HCT116 (cell line): ENCODE data around the gene GSK3A. TPM values are rescaled to one million over a fixed set of nuclear protein-coding genes. Genes with fewer than 3 reads are reported as not detected.

Experiments
- ATAC-seq: fragments of 200-7000 bp; cut with Tn5 transposase; 2 replicates; pipeline ENCODE4 v1.9.1; 2020; ENCODE audit warnings: mild to moderate bottlenecking, moderate library complexity
- BruUV-seq: library from RNA; stranded (reverse); fragments of 400-500 nt; replicated peaks from 2 replicates; lab custom pipeline; 2021; lab: Mats Ljungman, UMichigan
- CTCF ChIA-PET: fragments of 300-600 bp; sonication (Branson Sonifier 250); formaldehyde crosslinking; loops from one replicate; lab custom pipeline; 2021; ENCODE audit warnings: antibody characterized with exemption; lab: Charles Lee
- POLR2A ChIA-PET: fragments of 300-600, 350-600 bp; sonication (Branson Sonifier 250); formaldehyde crosslinking; loops from one replicate; lab custom pipeline; 2021; ENCODE audit warnings: antibody characterized with exemption; lab: Charles Lee
- RAD21 ChIA-PET, 2 experiments: fragments of 300-600 bp; sonication (Branson Sonifier 250); formaldehyde crosslinking; loops; one replicate each; lab custom pipeline; 2023; ENCODE audit warnings: low total read pairs in 2 of 2; ENCODE audit not compliant: uncharacterized antibody in 2 of 2, unreplicated experiment in 2 of 2, low non-redundant PET in 1 of 2; lab: Charles Lee
- DNase-seq: peaks from one replicate; pipeline ENCODE4 v3.0.0-alpha.2; 2010; ENCODE audit warnings: low read depth, low spot score
- H2AFZ ChIP-seq: fragments of 200-600 bp; shearing (Covaris generic), sonication (generic); 2 replicates; pipeline ENCODE4 v1.6.1; 2017; ENCODE audit warnings: low read depth, mixed run types, mixed read lengths, antibody characterized with exemption, low read length; ENCODE audit not compliant: poor library complexity, severe bottlenecking
- H3K27ac ChIP-seq: 2 replicates; pipeline ENCODE4 v1.5.1; 2012; ENCODE audit warnings: low read depth, low read length
- H3K27me3 ChIP-seq: fragments of 200-600 bp; sonication (generic); 2 replicates; pipeline ENCODE4 v1.6.1; 2016; ENCODE audit warnings: mixed run types, low read length, mixed read lengths; ENCODE audit not compliant: insufficient read depth
- H3K36me3 ChIP-seq, 2 experiments: fragments of 200-500 bp in 1 of 2; fragments of 200-600 bp in 1 of 2; sonication (Bioruptor generic) in 1 of 2; sonication (generic) in 1 of 2; 2 replicates each; pipeline versions ENCODE4 v1.5.1 to v1.6.1; 2014 to 2016; ENCODE audit warnings: low read length in 2 of 2, inconsistent platforms in 1 of 2, mixed read lengths in 1 of 2, mixed run types in 1 of 2; ENCODE audit not compliant: insufficient read depth in 2 of 2, control insufficient read depth in 1 of 2
- H3K4me1 ChIP-seq, 2 experiments: fragments of 200-600 bp in 1 of 2; sonication (generic) in 1 of 2; 2 replicates each; pipeline versions ENCODE4 v1.5.1 to v1.6.1; 2012 to 2017; ENCODE audit warnings: low read length in 2 of 2, inconsistent platforms in 1 of 2, mild to moderate bottlenecking in 1 of 2, mixed read lengths in 1 of 2, mixed run types in 1 of 2, moderate library complexity in 1 of 2; ENCODE audit not compliant: insufficient read depth in 2 of 2, control insufficient read depth in 1 of 2
- H3K4me2 ChIP-seq: fragments of 200-600 bp; sonication (generic); 2 replicates; pipeline ENCODE4 v1.6.1; 2017; ENCODE audit warnings: mixed run types, low read length, mixed read lengths
- H3K4me3 ChIP-seq, 2 experiments: fragments of 200-600 bp in 1 of 2; sonication (generic) in 1 of 2; replicated peaks in 1 of 2; 2 replicates each; pipeline ENCODE4 v1.5.1; 2011 to 2016; ENCODE audit warnings: low read length in 2 of 2, control low read depth in 1 of 2, low read depth in 1 of 2, mild to moderate bottlenecking in 1 of 2, mixed read lengths in 1 of 2, mixed run types in 1 of 2
- H3K79me2 ChIP-seq: fragments of 200-600 bp; sonication (generic); 2 replicates; pipeline ENCODE4 v1.6.1; 2017; ENCODE audit warnings: mild to moderate bottlenecking, mixed run types, low read length, moderate library complexity, mixed read lengths; ENCODE audit not compliant: insufficient read depth
- H3K9ac ChIP-seq: fragments of 200-600 bp; sonication (generic); 2 replicates; pipeline ENCODE4 v1.6.1; 2016; ENCODE audit warnings: low read length, mixed read lengths
- H3K9me2 ChIP-seq: fragments of 200-600 bp; sonication (generic), shearing (Covaris generic); 2 replicates; pipeline ENCODE4 v1.6.1; 2017; ENCODE audit warnings: mixed run types, mild to moderate bottlenecking, moderate library complexity; ENCODE audit not compliant: insufficient read depth
- H3K9me3 ChIP-seq, 2 experiments: fragments of 200-500 bp in 1 of 2; fragments of 200-600 bp in 1 of 2; sonication (Bioruptor generic) in 1 of 2; sonication (generic) in 1 of 2; 2 replicates each; pipeline ENCODE4 v1.6.1; 2014 to 2017; ENCODE audit warnings: low read length in 2 of 2, mixed read lengths in 2 of 2, inconsistent platforms in 1 of 2, low read depth in 1 of 2, mild to moderate bottlenecking in 1 of 2, mixed run types in 1 of 2, moderate library complexity in 1 of 2; ENCODE audit not compliant: control insufficient read depth in 1 of 2, insufficient read depth in 1 of 2
- H4K20me1 ChIP-seq: fragments of 200-600 bp; sonication (generic), shearing (Covaris generic); 2 replicates; pipeline ENCODE4 v1.6.1; 2017; ENCODE audit warnings: mixed run types, mild to moderate bottlenecking, moderate library complexity; ENCODE audit not compliant: insufficient read depth
- ATF3 ChIP-seq: IDR thresholded peaks from 2 replicates; pipeline ENCODE4 v1.6.1; 2012
- CBX3 ChIP-seq: IDR thresholded peaks from 2 replicates; pipeline ENCODE4 v1.6.1; 2012; ENCODE audit warnings: low read depth
- CEBPB ChIP-seq: IDR thresholded peaks from 2 replicates; pipeline ENCODE4 v1.6.1; 2012; ENCODE audit warnings: low read depth
- EGR1 ChIP-seq: IDR thresholded peaks from 2 replicates; pipeline ENCODE4 v1.6.1; 2012; ENCODE audit warnings: low read depth
- ELF1 ChIP-seq: IDR thresholded peaks from 2 replicates; pipeline ENCODE4 v1.6.1; 2012; ENCODE audit warnings: low read depth, borderline replicate concordance
- EZH2 ChIP-seq: fragments of 200-600 bp; sonication (generic); IDR thresholded peaks from 2 replicates; pipeline ENCODE4 v1.6.1; 2017; ENCODE audit warnings: antibody characterized with exemption, mixed run types
- EZH2phosphoT487 ChIP-seq: fragments of 200-600 bp; IDR thresholded peaks from 2 replicates; pipeline ENCODE4 v1.6.1; 2018; ENCODE audit warnings: antibody characterized with exemption, borderline replicate concordance
- FOSL1 ChIP-seq: IDR thresholded peaks from 2 replicates; pipeline ENCODE4 v1.6.1; 2012; ENCODE audit warnings: low read depth
- JUND ChIP-seq: IDR thresholded peaks from 2 replicates; pipeline ENCODE4 v1.6.1; 2012
- POLR2A ChIP-seq: IDR thresholded peaks from 2 replicates; pipeline ENCODE4 v1.7.0; 2011; ENCODE audit warnings: borderline replicate concordance; ENCODE audit not compliant: insufficient read depth, insufficient read length; ENCODE audit errors: extremely low read depth
- RAD21 ChIP-seq: IDR thresholded peaks from 2 replicates; pipeline ENCODE4 v1.6.1; 2012; ENCODE audit warnings: low read depth, mild to moderate bottlenecking
- SIN3A ChIP-seq: IDR thresholded peaks from 2 replicates; pipeline ENCODE4 v1.6.1; 2012; ENCODE audit warnings: low read depth
- SP1 ChIP-seq: IDR thresholded peaks from 2 replicates; pipeline ENCODE4 v1.6.1; 2012; ENCODE audit warnings: low read depth
- SRF ChIP-seq: IDR thresholded peaks from 2 replicates; pipeline ENCODE4 v1.6.1; 2012; ENCODE audit warnings: low read depth
- TCF7L2 ChIP-seq: IDR thresholded peaks from 2 replicates; pipeline ENCODE4 v1.7.0; 2011; ENCODE audit warnings: borderline replicate concordance, inconsistent platforms; ENCODE audit not compliant: insufficient read depth, insufficient read length; ENCODE audit errors: extremely low read depth
- ZBTB33 ChIP-seq: IDR thresholded peaks from 2 replicates; pipeline ENCODE4 v1.6.1; 2011; ENCODE audit warnings: mild to moderate bottlenecking, low read length, moderate library complexity; ENCODE audit not compliant: insufficient replicate concordance; ENCODE audit errors: extremely low read depth
- ZNF274 ChIP-seq: fragments of 200-500 bp; sonication (Bioruptor generic); IDR thresholded peaks from 2 replicates; pipeline ENCODE4 v1.6.1; 2014; ENCODE audit warnings: mild to moderate bottlenecking, low read depth, low read length, inconsistent platforms
- intact Hi-C: fragments of 100-400 bp; cut with micrococcal nuclease; formaldehyde crosslinking; loops from 2 replicates; pipeline ENCODE4 v1.10.0; 2022
- total RNA-seq: library from RNA; stranded (reverse); gene quantifications from one replicate; pipeline ENCODE4 v1.2.1, GENCODE V29; 2021; ENCODE audit not compliant: unreplicated experiment
- TF ChIP-seq, protein P1 (sequence below): IDR thresholded peaks from 2 replicates; pipeline ENCODE4 v1.6.1; 2012; ENCODE audit warnings: low read depth

Gene GSK3A
- total RNA-seq, 1 experiment from 2014 or later: 57.2 TPM

DNA sequence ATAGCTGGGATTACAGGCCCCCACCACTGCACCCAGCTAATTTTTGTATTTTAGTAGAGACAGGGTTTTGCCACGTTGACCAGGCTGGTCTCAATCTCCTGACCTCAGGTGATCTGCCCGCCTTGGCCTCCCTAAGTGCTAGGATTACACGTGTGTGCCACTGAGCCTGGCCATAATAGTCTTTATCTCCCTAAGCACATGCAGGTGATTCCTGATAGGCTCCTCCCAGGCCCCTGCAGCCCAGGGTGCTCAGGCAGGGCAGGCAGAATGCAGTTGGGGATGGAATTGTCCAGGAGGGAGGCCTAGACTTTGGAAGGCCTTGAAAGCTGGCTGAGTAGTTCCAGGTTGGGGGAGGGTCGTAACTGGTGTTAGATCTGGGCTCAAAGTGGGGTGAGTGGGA, 13.8 kb downstream of the GSK3A start:
- H4K20me1 ChIP-seq: no peaks in the 10 kb centered on the region
- H3K79me2 ChIP-seq: peaks cover 70% of the 10 kb centered on the region; the same call in 1 of the 2 replicates
- no peaks in the 10 kb centered on the region for H3K4me1 ChIP-seq
- no TSS peak for BruUV-seq
- POLR2A ChIA-PET: interaction anchor here (0.8 kb wide), 1 partner anchor 21 kb away, joined by 3 read pairs; no protein-coding TSS in a partner anchor
- no peaks in the 10 kb centered on the region for H3K27me3 ChIP-seq
- H3K9me3 ChIP-seq: no peaks in the 10 kb centered on the region
- H3K4me3 ChIP-seq: no peak overlapping the region
- CTCF ChIA-PET: no interaction called here
- H3K9ac ChIP-seq: no peak overlapping the region
- no peak overlapping the region for H2AFZ ChIP-seq
- ATAC-seq (no peak), DNase-seq (no peak)
- no peak overlapping the region for H3K4me2 ChIP-seq
- H3K36me3 ChIP-seq: peaks cover 29 to 51% of the 10 kb centered on the region in 2 experiments
- H3K27ac ChIP-seq: no peak overlapping the region
- TF ChIP-seq ELF1: no peak
- no peaks in the 10 kb centered on the region for H3K9me2 ChIP-seq
- RAD21 ChIA-PET: no interaction called here
- intact Hi-C loops: no loop called here

DNA sequence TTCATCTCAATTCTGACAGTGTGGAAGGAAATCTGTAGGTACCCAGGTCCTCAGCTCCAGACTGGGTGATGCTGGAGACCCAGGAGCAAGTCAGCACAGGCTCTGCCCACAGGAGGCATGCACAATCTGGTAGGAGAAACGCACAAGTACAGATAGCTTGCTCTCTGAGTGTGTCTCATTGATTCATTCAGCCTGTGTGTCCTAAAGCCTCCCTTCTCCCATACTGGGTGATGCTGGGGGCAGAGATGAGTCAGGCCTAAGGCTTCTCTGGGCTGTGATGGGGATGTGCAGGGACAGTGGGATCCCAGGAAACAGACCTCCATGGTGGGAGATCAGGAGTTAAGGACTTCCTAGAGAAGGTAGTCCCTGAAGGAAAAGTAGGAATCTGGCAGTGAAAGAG, 15.5 kb downstream of the GSK3A start:
- intact Hi-C loops: no loop called here
- no peaks in the 10 kb centered on the region for H3K27me3 ChIP-seq
- H3K4me2 ChIP-seq: no peak overlapping the region
- no peak overlapping the region for H3K27ac ChIP-seq
- no peak overlapping the region for H3K9ac ChIP-seq
- no peaks in the 10 kb centered on the region for H3K4me1 ChIP-seq
- CTCF ChIA-PET: no interaction called here
- H3K79me2 ChIP-seq: peaks cover 77% of the 10 kb centered on the region
- POLR2A ChIA-PET: no interaction called here
- H2AFZ ChIP-seq: no peak overlapping the region
- no peaks in the 10 kb centered on the region for H3K9me2 ChIP-seq
- no peaks in the 10 kb centered on the region for H3K9me3 ChIP-seq
- BruUV-seq: no TSS peak
- peaks cover 15 to 43% of the 10 kb centered on the region in 2 experiments for H3K36me3 ChIP-seq
- no peak overlapping the region for H3K4me3 ChIP-seq
- ATAC-seq (no peak), DNase-seq (no peak)
- no peaks in the 10 kb centered on the region for H4K20me1 ChIP-seq
- RAD21 ChIA-PET: no interaction called here
- TF ChIP-seq TCF7L2: no peak
- no peak for TF ChIP-seq POLR2A
- TF ChIP-seq, protein P1, sequence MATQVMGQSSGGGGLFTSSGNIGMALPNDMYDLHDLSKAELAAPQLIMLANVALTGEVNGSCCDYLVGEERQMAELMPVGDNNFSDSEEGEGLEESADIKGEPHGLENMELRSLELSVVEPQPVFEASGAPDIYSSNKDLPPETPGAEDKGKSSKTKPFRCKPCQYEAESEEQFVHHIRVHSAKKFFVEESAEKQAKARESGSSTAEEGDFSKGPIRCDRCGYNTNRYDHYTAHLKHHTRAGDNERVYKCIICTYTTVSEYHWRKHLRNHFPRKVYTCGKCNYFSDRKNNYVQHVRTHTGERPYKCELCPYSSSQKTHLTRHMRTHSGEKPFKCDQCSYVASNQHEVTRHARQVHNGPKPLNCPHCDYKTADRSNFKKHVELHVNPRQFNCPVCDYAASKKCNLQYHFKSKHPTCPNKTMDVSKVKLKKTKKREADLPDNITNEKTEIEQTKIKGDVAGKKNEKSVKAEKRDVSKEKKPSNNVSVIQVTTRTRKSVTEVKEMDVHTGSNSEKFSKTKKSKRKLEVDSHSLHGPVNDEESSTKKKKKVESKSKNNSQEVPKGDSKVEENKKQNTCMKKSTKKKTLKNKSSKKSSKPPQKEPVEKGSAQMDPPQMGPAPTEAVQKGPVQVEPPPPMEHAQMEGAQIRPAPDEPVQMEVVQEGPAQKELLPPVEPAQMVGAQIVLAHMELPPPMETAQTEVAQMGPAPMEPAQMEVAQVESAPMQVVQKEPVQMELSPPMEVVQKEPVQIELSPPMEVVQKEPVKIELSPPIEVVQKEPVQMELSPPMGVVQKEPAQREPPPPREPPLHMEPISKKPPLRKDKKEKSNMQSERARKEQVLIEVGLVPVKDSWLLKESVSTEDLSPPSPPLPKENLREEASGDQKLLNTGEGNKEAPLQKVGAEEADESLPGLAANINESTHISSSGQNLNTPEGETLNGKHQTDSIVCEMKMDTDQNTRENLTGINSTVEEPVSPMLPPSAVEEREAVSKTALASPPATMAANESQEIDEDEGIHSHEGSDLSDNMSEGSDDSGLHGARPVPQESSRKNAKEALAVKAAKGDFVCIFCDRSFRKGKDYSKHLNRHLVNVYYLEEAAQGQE: no peak
- no peak for TF ChIP-seq ZNF274
- TF ChIP-seq RAD21: no peak
- TF ChIP-seq CEBPB: no peak
- no peak for TF ChIP-seq JUND
- no peak for TF ChIP-seq EZH2
- TF ChIP-seq FOSL1: no peak
- TF ChIP-seq SRF: no peak
- TF ChIP-seq SP1: no peak
- no peak for TF ChIP-seq ATF3
- TF ChIP-seq ZBTB33: no peak
- no peak for TF ChIP-seq SIN3A
- no peak for TF ChIP-seq EGR1
- no peak for TF ChIP-seq EZH2phosphoT487
- no peak for TF ChIP-seq CBX3
